Measurements from ENCODE around the gene SLC12A6. TPM values are rescaled to one million over a fixed set of nuclear protein-coding genes. Genes with fewer than 3 reads are reported as not detected.

SLC12A6 gene
- total RNA-seq, 1 donor from 2014 or later = 41.4 TPM

- intact Hi-C loops (cut with micrococcal nuclease) = loop anchor here (1.0 to 10.0 kb wide), 9 partner anchors 7 to 633 kb away; partner anchors contain the start of genes AQR, AVEN and EMC4
Observed at GRCh38 chr15:34334672-34335071, 2.9 kb downstream of the SLC12A6 start.

- intact Hi-C loops (cut with micrococcal nuclease) = loop anchor here (10.0 kb wide), 2 partner anchors 268 to 592 kb away; no protein-coding TSS in a partner anchor
Observed at GRCh38 chr15:34332553-34333120, 4.9 kb downstream of the SLC12A6 start.

GRCh38 chr15:34331809-34332208, 5.8 kb downstream of the SLC12A6 start:
- intact Hi-C loops (cut with micrococcal nuclease) = loop anchor here (10.0 kb wide), 2 partner anchors 267 to 593 kb away; no protein-coding TSS in a partner anchor

- intact Hi-C loops (cut with micrococcal nuclease) = loop anchor here (10.0 kb wide), 2 partner anchors 265 to 595 kb away; no protein-coding TSS in a partner anchor
Observed at GRCh38 chr15:34330279-34330678, 7.3 kb downstream of the SLC12A6 start.

- intact Hi-C loops (cut with micrococcal nuclease) = no loop called here
Observed at GRCh38 chr15:34329006-34329405, 8.6 kb downstream of the SLC12A6 start.

GRCh38 chr15:34327906-34328305, 9.7 kb downstream of the SLC12A6 start:
- intact Hi-C loops (cut with micrococcal nuclease) = loop anchor here (1.0 kb wide), 2 partner anchors 7 to 10 kb away; no protein-coding TSS in a partner anchor

- intact Hi-C loops (cut with micrococcal nuclease) = no loop called here
Observed at GRCh38 chr15:34325368-34325767, 12.2 kb downstream of the SLC12A6 start.

- intact Hi-C loops (cut with micrococcal nuclease) = no loop called here
Observed at GRCh38 chr15:34324933-34325332, 12.6 kb downstream of the SLC12A6 start.

GRCh38 chr15:34323217-34323616, 14.4 kb downstream of the SLC12A6 start:
- intact Hi-C loops (cut with micrococcal nuclease) = no loop called here

GRCh38 chr15:34318277-34319079, 19.1 kb downstream of the SLC12A6 start:
- intact Hi-C loops (cut with micrococcal nuclease) = loop anchor here (1.0 to 10.0 kb wide), 3 partner anchors 10 to 46 kb away; partner anchors contain the start of gene LPCAT4

- intact Hi-C loops (cut with micrococcal nuclease) = loop anchor here (10.0 kb wide), 1 partner anchor 50 kb away; the partner anchor contains the start of gene LPCAT4
Observed at GRCh38 chr15:34314491-34315490, 22.8 kb downstream of the SLC12A6 start.

GRCh38 chr15:34311563-34311962, 26.0 kb downstream of the SLC12A6 start:
- intact Hi-C loops (cut with micrococcal nuclease) = loop anchor here (10.0 kb wide), 1 partner anchor 53 kb away; the partner anchor contains the start of gene LPCAT4

GRCh38 chr15:34304613-34305012, 33.0 kb downstream of the SLC12A6 start:
- intact Hi-C loops (cut with micrococcal nuclease) = no loop called here

- intact Hi-C loops (cut with micrococcal nuclease) = no loop called here
Observed at GRCh38 chr15:34301058-34301457, 36.5 kb downstream of the SLC12A6 start.

GRCh38 chr15:34297059-34297458, 40.5 kb downstream of the SLC12A6 start:
- intact Hi-C loops (cut with micrococcal nuclease) = no loop called here

GRCh38 chr15:34292621-34293020, 45.0 kb downstream of the SLC12A6 start:
- intact Hi-C loops (cut with micrococcal nuclease) = no loop called here

GRCh38 chr15:34284937-34285336, 52.6 kb downstream of the SLC12A6 start:
- intact Hi-C loops (cut with micrococcal nuclease) = loop anchor here (5.0 kb wide), 1 partner anchor 52 kb away; the partner anchor contains the start of gene SLC12A6

- intact Hi-C loops (cut with micrococcal nuclease) = no loop called here
Observed at GRCh38 chr15:34282384-34282783, 55.2 kb downstream of the SLC12A6 start.

GRCh38 chr15:34280193-34280592, 57.4 kb downstream of the SLC12A6 start:
- intact Hi-C loops (cut with micrococcal nuclease) = no loop called here

- intact Hi-C loops (cut with micrococcal nuclease) = no loop called here
Observed at GRCh38 chr15:34279368-34279767, 58.2 kb downstream of the SLC12A6 start.

GRCh38 chr15:34275721-34276120, 61.9 kb downstream of the SLC12A6 start:
- intact Hi-C loops (cut with micrococcal nuclease) = no loop called here
